Small intestine (tissue), 7 donors: ENCODE measurements around the gene NOCT. TPM values are rescaled to one million over a fixed set of nuclear protein-coding genes. Genes with fewer than 3 reads are reported as not detected.
A peak's percentile ranks its signal among the peaks of the same experiment; 100 is the strongest.

ENCODE experiments used
- DNase-seq, 2 donors: peaks; one replicate each; pipeline versions ENCODE4 v3.0.0 to v3.0.0-alpha.2; 2013
- FAIRE-seq: peaks from 2 replicates; lab custom pipeline; 2012; peaks lifted over from hg19 to GRCh38; lab: Jason Lieb, UNC
- H3K27ac ChIP-seq, 3 donors: one replicate each; pipeline ENCODE4 v1.5.1; 2013; ENCODE audit warnings: low read length in 2 of 3, mild to moderate bottlenecking in 2 of 3, control low read depth in 1 of 3, inconsistent platforms in 1 of 3, low read depth in 1 of 3, moderate library complexity in 1 of 3
- H3K27me3 ChIP-seq, 3 donors: one replicate each; pipeline ENCODE4 v1.6.1; 2013; ENCODE audit warnings: low read length in 3 of 3, inconsistent platforms in 1 of 3; ENCODE audit not compliant: control insufficient read depth in 3 of 3, insufficient read depth in 3 of 3
- H3K36me3 ChIP-seq, 3 donors: one replicate each; pipeline ENCODE4 v1.6.1; 2013; ENCODE audit warnings: low read length in 3 of 3, inconsistent platforms in 1 of 3, low read depth in 1 of 3, mild to moderate bottlenecking in 1 of 3, moderate library complexity in 1 of 3; ENCODE audit not compliant: control insufficient read depth in 3 of 3, insufficient read depth in 2 of 3
- H3K4me1 ChIP-seq, 3 donors: one replicate each; pipeline ENCODE4 v1.6.1; 2013; ENCODE audit warnings: low read length in 2 of 3, inconsistent platforms in 1 of 3, low read depth in 1 of 3, mild to moderate bottlenecking in 1 of 3, moderate library complexity in 1 of 3; ENCODE audit not compliant: control insufficient read depth in 3 of 3, insufficient read depth in 2 of 3
- H3K4me3 ChIP-seq, 3 donors: one replicate each; pipeline ENCODE4 v1.5.1; 2013; ENCODE audit warnings: low read length in 3 of 3, control low read depth in 1 of 3, inconsistent platforms in 1 of 3, low read depth in 1 of 3, mild to moderate bottlenecking in 1 of 3, moderate library complexity in 1 of 3
- H3K9me3 ChIP-seq, 2 donors: one replicate each; pipeline ENCODE4 v1.6.1; 2013; ENCODE audit warnings: low read depth in 1 of 2, low read length in 1 of 2; ENCODE audit not compliant: control insufficient read depth in 2 of 2, insufficient read depth in 1 of 2
- WGBS, 3 donors: extraction: QIAGEN DNeasy Blood & Tissue Kit; methylation state at CpG; one replicate each; pipeline ENCODE4 v1.1.7; 2013; 5-methylcytosine and 5-hydroxymethylcytosine counted together
- polyA plus RNA-seq, 4 donors: library from polyadenylated mRNA; stranded (reverse) in 3 of 4; unstranded in 1 of 4; fragments of 200-250 nt in 3 of 4; fragments of 120-200 nt in 1 of 4; gene quantifications; one replicate each; pipeline versions ENCODE4 v1.2.1 to v1.2.3, GENCODE V29; 2013
- donor health status: healthy with polysubstance abuse.
- donor health status: control.
- donor health status: control.
- donor health status: Bipolar disorder and iron deficiency.
- donor health status: healthy.

The NOCT gene
- polyA plus RNA-seq, 4 donors = 2.3 to 8.5 (median 4.7) TPM

DNA sequence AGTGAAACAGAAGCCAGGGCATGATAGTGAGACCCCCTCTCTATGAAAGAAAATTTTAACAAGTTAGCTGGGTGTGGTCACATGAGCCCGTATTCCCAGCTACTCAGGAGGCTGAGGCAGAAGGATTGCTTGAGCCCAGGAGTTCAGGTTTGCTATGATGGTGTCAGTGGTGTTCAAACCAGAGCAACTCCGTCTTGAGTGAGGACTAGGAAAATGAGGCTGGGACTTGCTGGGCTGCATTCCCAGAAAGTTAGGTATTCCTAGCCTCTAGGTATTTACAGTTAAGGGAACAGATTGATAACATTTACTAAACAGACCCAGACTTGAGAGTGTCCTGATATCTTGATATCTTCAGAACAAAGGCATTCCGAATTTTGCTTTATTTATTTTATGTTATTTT is 37.0 kb upstream of the NOCT start:
- Histone ChIP-seq H3K27ac (no peak overlapping the region), H3K4me1 (peaks cover 0 to 3% (median 0%) of the 10 kb centered on the region in 3 donors), H3K9me3 (no peaks in the 10 kb centered on the region), H3K27me3 (no peaks in the 10 kb centered on the region), H3K4me3 (no peak overlapping the region), H3K36me3 (no peaks in the 10 kb centered on the region)
- DNase-seq (no peak), FAIRE-seq (no peak)
- WGBS, 3 donors = 61 to 80% (median 68%) methylated on average over 3 of the region's 3 CpGs

DNA sequence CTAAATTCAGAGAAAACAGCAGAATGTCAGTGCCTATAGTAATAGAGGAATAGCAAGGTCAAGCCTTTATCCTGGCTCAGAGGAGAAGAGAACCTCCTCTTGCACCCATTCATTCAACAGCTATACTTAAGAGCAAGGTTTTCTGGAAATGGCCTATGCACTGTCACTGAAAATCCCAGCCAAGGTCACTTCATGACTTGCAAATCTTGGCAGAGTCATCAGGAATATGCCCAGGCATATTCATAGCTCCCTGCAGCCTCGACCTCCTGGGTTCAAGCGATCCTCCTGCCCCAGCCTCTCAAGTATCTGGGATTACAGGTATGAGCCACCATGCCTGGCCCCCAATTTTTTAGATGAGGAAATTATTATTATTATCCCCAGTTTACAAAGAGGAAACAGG is 35.8 kb upstream of the NOCT start:
- Histone ChIP-seq H3K4me3 (no peak overlapping the region), H3K9me3 (no peaks in the 10 kb centered on the region), H3K4me1 (no peaks in the 10 kb centered on the region), H3K36me3 (no peaks in the 10 kb centered on the region), H3K27me3 (no peaks in the 10 kb centered on the region), H3K27ac (no peak overlapping the region)
- FAIRE-seq = no peak
- 84 to 95% (median 86%) methylated on average over 2 of the region's 2 CpGs for WGBS, 3 donors
- DNase-seq = no peak

DNA sequence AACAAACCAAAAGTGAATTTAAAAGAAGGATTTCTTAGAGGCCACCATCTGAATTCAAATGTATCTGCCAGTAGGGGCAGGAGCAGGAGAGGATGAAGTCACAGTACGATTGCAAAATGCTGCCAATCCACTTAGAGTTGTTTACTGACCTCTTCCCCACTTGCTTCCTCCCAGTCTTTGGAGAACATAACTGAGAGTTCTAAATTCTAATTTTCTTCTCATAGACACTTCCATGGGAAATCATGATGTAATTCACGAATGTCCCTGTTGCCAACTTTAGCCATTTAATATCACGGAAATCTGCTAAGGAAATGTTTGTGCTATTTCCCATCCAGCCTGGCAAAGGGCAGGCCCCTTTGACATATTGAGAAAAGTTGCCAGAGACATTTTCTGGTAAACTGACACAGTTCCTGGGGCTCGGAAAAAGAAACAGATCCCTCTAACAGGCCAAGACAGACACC is 33.6 kb upstream of the NOCT start:
- Histone ChIP-seq H3K9me3 (peaks cover 0 to 2% of the 10 kb centered on the region in 2 donors), H3K4me1 (no peaks in the 10 kb centered on the region), H3K36me3 (no peaks in the 10 kb centered on the region), H3K27ac (peak overlapping the region in 1 of 3 donors; percentile 51), H3K4me3 (no peak overlapping the region), H3K27me3 (no peaks in the 10 kb centered on the region)
- WGBS, 3 donors = 46 to 78% (median 77%) methylated on average over 4 of the region's 4 CpGs
- DNase-seq (peak in 1 of 2 donors; percentile 33), FAIRE-seq (no peak)

DNA sequence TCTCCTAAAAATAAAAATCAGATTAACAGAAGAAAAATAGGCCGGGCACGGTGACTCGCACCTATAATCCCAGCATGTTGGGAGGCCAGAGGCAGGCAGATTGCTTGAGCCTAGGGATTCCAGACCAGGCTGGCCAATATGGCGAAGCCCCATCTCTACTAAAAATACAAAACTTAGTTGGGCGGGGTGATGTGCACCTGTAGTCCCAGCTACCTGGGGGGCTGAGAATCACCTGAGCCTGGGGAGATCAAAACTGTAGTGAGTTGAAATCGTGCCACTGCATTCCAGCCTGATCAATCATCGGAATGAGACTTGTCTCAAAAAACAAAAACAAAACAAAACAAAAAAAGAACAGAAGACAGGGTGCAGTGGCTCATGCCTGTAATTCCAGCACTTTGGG is 32.8 kb upstream of the NOCT start:
- 93 to 96% (median 95%) methylated on average over 7 of the region's 7 CpGs for WGBS, 3 donors
- Histone ChIP-seq H3K4me3 (no peak overlapping the region), H3K36me3 (no peaks in the 10 kb centered on the region), H3K4me1 (no peaks in the 10 kb centered on the region), H3K27me3 (no peaks in the 10 kb centered on the region), H3K9me3 (peaks cover 0 to 2% of the 10 kb centered on the region in 2 donors), H3K27ac (no peak overlapping the region)
- FAIRE-seq (no peak), DNase-seq (no peak)

DNA sequence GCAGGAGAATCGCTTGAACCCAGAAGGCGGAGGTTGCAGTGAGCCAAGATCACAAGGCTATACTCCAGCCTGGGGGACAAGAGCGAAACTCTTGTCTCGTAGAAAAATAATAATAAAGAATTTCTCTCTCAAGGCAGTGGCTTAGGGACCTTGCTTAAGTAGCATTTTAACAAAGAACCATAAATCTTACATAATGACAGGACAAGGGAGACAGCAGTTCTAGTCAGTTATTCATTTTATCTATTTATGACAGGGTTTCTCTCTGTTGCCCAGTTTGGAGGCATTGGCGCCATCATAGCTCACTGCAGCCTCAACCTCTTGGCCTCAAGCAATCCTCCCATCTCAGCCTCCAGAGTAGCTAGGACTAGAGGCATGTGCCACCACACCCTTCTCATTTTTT is 31.9 kb upstream of the NOCT start:
- DNase-seq (no peak), FAIRE-seq (no peak)
- Histone ChIP-seq H3K27ac (no peak overlapping the region), H3K9me3 (peaks cover 0 to 2% of the 10 kb centered on the region in 2 donors), H3K4me1 (no peaks in the 10 kb centered on the region), H3K36me3 (no peaks in the 10 kb centered on the region), H3K27me3 (no peaks in the 10 kb centered on the region), H3K4me3 (no peak overlapping the region)
- WGBS, 3 donors = 97 to 98% (median 97%) methylated on average over 5 of the region's 5 CpGs

DNA sequence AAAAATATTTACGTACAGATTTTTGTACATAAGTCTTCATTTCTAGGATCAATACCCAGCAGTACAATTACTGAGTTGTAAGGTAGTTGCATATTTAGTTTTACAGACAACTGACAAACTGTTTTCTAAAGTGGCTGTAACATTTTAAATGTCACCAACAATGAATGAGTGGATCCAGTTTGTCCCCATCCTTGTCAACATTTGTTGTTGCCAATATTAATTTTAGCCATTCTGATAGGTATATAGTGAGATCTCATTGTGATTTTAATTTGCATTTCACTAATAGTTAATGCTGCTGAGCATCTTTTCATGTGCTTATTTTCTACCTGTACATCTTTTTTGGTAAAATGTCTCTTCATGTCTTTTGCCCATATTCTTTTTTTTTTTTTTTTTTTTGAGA is 30.9 kb upstream of the NOCT start:
- H3K9me3 ChIP-seq = peaks cover 0 to 3% of the 10 kb centered on the region in 2 donors
- no peaks in the 10 kb centered on the region for H3K36me3 ChIP-seq
- H3K4me1 ChIP-seq = no peaks in the 10 kb centered on the region
- H3K27me3 ChIP-seq = no peaks in the 10 kb centered on the region
- DNase-seq (no peak), FAIRE-seq (no peak)
- no peak overlapping the region for H3K4me3 ChIP-seq
- 92 to 95% (median 93%) methylated on average over 1 of the region's 1 CpG for WGBS, 3 donors
- H3K27ac ChIP-seq = no peak overlapping the region

DNA sequence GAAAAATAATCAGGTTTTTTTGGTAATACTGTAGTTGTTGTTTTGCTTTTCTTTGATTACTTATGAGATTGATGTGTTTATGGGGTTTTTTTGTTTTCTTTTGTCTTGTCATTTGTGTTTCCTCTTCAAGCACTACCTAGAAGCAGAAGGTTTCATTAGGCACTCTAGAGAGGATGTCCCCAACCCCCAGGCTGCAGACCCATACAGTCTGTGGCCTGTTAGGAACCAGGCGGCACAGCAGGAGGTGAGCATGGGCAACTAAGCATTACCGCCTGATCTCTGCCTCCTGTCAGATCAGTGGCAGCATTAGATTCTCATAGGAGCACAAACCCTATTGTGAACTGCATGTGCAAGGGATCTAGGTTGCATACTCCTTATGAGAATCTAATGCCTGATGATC is 22.9 kb upstream of the NOCT start:
- WGBS, 3 donors = 87 to 95% (median 94%) methylated on average over 2 of the region's 2 CpGs
- no peak overlapping the region for H3K27ac ChIP-seq
- peaks cover 0 to 2% of the 10 kb centered on the region in 2 donors for H3K9me3 ChIP-seq
- no peaks in the 10 kb centered on the region for H3K4me1 ChIP-seq
- H3K27me3 ChIP-seq = no peaks in the 10 kb centered on the region
- no peak for DNase-seq
- no peak overlapping the region for H3K4me3 ChIP-seq
- no peak for FAIRE-seq
- H3K36me3 ChIP-seq = no peaks in the 10 kb centered on the region

DNA sequence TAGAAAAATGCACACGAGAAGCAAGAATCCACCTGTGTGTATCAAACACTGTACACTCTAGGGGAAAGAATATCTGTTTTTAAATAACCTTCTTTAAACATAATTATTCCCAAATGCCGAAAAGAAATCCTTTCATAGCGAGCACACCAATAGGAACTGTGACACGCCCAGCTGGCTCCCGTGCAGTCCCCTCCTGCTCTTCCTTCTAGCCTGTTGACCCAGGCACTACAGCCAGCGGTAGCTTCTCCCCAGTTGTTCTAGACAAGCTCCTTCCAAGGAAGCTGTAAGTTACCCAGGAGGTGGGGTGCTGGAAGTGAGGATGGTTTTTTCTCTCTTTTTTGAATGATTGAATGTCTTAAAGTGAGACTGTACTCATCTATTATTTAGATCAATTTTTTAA is 19.5 kb upstream of the NOCT start:
- 68 to 77% (median 74%) methylated on average over 6 of the region's 6 CpGs for WGBS, 3 donors
- no peak for FAIRE-seq

DNA sequence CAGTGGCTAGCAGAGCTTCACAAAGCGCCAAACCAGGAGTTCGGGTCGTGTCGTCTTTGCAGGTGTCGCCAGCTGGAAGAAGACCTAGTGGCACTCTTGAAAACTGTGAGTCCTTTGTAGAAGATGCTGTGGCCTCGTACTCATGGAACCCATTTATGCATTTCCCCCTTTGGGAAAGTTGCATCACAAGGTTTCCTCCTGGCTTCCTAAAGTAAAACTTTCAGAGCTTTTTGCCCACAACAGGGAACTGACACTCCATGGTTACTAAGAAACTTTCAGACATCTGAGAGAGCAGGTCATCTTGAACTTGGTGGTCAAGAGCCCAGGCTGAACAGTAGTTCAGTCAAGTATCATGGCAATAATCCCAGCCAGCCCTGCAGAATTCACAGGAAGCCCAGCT is 15.9 kb upstream of the NOCT start:
- H3K4me3 ChIP-seq = no peak overlapping the region
- no peaks in the 10 kb centered on the region for H3K4me1 ChIP-seq
- DNase-seq (no peak), FAIRE-seq (no peak)
- H3K9me3 ChIP-seq = no peaks in the 10 kb centered on the region
- no peaks in the 10 kb centered on the region for H3K36me3 ChIP-seq
- no peak overlapping the region for H3K27ac ChIP-seq
- no peaks in the 10 kb centered on the region for H3K27me3 ChIP-seq
- 91 to 97% (median 93%) methylated on average over 6 of the region's 6 CpGs for WGBS, 3 donors

More for the DNA sequence above, 19.5 kb upstream of the NOCT start:
- Histone ChIP-seq H3K27ac (no peak overlapping the region), H3K4me1 (no peaks in the 10 kb centered on the region), H3K9me3 (no peaks in the 10 kb centered on the region), H3K4me3 (no peak overlapping the region), H3K27me3 (no peaks in the 10 kb centered on the region), H3K36me3 (no peaks in the 10 kb centered on the region)
- no peak for DNase-seq
